Measurements from ENCODE around the gene TET1. TPM values are rescaled to one million over a fixed set of nuclear protein-coding genes. Genes with fewer than 3 reads are reported as not detected.
A peak's percentile ranks its signal among the peaks of the same experiment; 100 is the strongest.

The TET1 gene
- total RNA-seq, 4 donors from 2014 or later: 1.5 to 3.3 (median 1.5) TPM

DNA sequence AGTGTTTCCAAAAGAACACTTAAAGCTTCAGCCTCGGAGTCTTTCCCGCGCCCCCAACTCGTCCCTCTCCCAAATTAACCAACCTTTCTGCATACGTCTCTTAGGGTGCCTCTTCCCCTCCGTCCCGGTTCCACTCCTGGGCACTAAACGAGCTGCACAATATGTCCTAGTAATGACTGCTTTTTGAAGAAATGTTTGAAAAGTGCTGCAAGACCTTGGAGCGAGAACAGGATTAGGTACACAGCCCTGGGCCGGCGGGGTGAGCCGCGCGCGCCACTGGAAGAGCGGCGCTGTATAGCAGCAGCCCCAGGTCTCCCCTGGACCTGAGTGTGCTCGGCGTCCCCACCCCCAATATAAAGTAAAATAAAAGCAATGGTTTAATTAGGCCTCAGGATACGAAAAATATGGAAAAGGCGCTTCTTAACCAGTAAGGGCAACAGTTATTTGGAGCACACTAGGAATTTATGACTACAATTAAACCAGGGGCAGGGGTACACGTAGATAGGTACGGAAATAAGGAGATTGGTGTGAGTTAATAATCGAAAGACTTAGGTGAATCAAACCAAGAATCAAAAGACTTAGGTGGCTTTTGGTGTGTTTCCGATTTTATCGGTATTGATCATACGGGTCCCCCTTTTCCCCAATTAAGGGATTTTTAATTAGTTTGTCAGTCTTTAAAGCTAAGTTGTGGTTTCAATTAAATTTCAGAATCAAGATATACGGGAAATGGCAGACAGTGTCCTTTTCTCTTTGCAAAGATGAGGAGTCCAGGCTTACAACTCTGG lies 1.9 kb downstream of the TET1 start:
- 53 to 58% methylated on average over 13 to 28 of the region's 28 CpGs for WGBS, 2 donors (ENCODE audit: low coverage in 1 of 2)
- H3K4me3 ChIP-seq: peak overlapping the region in 3 of 4 donors; percentile 49 to 72 (median 70)
- no peak for TF ChIP-seq EP300 (IDR thresholded peaks at IDR 0.05; ENCODE audit: low read depth)
- TF ChIP-seq POLR2AphosphoS5 (IDR thresholded peaks at IDR 0.05): no peak
- TF ChIP-seq, protein P1, sequence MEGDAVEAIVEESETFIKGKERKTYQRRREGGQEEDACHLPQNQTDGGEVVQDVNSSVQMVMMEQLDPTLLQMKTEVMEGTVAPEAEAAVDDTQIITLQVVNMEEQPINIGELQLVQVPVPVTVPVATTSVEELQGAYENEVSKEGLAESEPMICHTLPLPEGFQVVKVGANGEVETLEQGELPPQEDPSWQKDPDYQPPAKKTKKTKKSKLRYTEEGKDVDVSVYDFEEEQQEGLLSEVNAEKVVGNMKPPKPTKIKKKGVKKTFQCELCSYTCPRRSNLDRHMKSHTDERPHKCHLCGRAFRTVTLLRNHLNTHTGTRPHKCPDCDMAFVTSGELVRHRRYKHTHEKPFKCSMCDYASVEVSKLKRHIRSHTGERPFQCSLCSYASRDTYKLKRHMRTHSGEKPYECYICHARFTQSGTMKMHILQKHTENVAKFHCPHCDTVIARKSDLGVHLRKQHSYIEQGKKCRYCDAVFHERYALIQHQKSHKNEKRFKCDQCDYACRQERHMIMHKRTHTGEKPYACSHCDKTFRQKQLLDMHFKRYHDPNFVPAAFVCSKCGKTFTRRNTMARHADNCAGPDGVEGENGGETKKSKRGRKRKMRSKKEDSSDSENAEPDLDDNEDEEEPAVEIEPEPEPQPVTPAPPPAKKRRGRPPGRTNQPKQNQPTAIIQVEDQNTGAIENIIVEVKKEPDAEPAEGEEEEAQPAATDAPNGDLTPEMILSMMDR (IDR thresholded peaks at IDR 0.05): no peak
- TF ChIP-seq POLR2A (IDR thresholded peaks at IDR 0.05): no peak
- in situ Hi-C loops (cut with MboI; ENCODE audit: low pct_ligation_motif_present in 1 of 4, low pct_unique_long_range_greater_than_20kb in 1 of 4, low sequenced_read_pairs in 3 of 4) (loop anchor here in 2 of 4 donors (25.0 kb wide), 2 partner anchors 150 to 325 kb away; partner anchors contain the start of gene CCAR1 (in 1 of the 2)), intact Hi-C loops (cut with DNase I; ENCODE audit: low total_unique reads) (loop anchor here (5.0 kb wide), 1 partner anchor 40 kb away; no protein-coding TSS in a partner anchor)
- H3K36me3 ChIP-seq: no peaks in the 10 kb centered on the region
- no peaks in the 10 kb centered on the region for H3K9me3 ChIP-seq
- DNase-seq: peak; percentile 9
- peaks cover 44% of the 10 kb centered on the region for H3K27me3 ChIP-seq
- peaks cover 0 to 21% (median 16%) of the 10 kb centered on the region in 4 donors for H3K4me1 ChIP-seq
- H3K27ac ChIP-seq: peak overlapping the region; percentile 8 to 53 (median 32)

DNA sequence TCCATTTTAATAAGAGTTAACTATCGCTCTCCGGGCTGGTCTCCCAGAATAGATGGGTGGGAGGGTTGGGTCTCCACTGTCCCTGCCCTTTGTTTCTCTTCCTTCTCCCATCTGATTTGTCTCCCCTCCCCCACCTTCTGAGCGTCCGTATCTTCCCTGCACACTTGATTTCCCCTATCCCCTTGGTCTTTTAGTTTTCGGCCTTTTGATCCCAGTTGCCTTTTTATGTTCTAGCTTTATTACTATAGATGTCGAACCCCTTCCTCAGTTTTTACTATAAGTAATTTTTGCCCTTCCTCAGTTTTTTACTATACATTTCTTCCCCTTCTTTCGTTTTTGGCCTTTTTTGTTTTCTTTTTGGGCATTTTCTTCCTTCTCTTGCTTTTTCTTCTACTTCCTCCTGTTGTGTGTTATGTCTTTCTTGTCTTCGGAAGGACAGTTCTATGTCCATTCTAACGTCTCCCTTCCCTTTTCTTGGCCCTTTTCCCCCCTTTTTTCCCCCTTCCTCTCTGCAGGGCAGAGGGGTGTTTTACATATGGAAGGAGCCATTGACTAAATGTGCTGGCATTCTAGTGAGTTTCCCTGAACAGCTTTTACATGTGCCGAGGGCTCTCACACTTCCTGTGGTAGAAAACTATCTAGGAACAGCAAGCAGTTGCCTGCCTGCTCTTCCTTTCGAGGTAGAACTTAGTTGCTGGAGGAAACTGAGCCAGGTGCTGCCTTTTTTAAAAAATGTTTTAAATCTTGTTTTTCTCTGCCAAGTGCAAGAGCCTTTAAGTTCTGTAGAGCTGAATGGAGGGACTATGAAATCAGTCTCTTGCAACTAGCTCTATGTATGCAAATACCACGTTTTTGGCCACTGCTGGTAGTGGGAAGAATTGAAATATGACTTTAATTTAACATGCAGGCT lies 2.8 kb downstream of the TET1 start:
- no peaks in the 10 kb centered on the region for H3K36me3 ChIP-seq
- intact Hi-C loops (cut with DNase I; ENCODE audit: low total_unique reads): loop anchor here (5.0 kb wide), 1 partner anchor 39 kb away; no protein-coding TSS in a partner anchor
- WGBS, 2 donors (ENCODE audit: low coverage in 1 of 2): 42 to 59% methylated on average over 8 to 12 of the region's 12 CpGs
- no peak for DNase-seq
- H3K27ac ChIP-seq: peak overlapping the region; percentile 19 to 53 (median 32)
- no peak for TF ChIP-seq EP300 (IDR thresholded peaks at IDR 0.05; ENCODE audit: low read depth)
- no peak for TF ChIP-seq POLR2AphosphoS5 (IDR thresholded peaks at IDR 0.05)
- TF ChIP-seq, protein P1 (IDR thresholded peaks at IDR 0.05): no peak
- no peak for TF ChIP-seq POLR2A (IDR thresholded peaks at IDR 0.05)
- peak overlapping the region in 1 of 4 donors; percentile 72 for H3K4me3 ChIP-seq
- peaks cover 0 to 21% (median 16%) of the 10 kb centered on the region in 4 donors for H3K4me1 ChIP-seq
- peaks cover 44% of the 10 kb centered on the region for H3K27me3 ChIP-seq
- in situ Hi-C loops (cut with MboI; ENCODE audit: low pct_ligation_motif_present in 1 of 4, low pct_unique_long_range_greater_than_20kb in 1 of 4, low sequenced_read_pairs in 3 of 4): loop anchor here in 2 of 4 donors (25.0 kb wide), 2 partner anchors 149 to 324 kb away; partner anchors contain the start of gene CCAR1 (in 1 of the 2)
- no peaks in the 10 kb centered on the region for H3K9me3 ChIP-seq

DNA sequence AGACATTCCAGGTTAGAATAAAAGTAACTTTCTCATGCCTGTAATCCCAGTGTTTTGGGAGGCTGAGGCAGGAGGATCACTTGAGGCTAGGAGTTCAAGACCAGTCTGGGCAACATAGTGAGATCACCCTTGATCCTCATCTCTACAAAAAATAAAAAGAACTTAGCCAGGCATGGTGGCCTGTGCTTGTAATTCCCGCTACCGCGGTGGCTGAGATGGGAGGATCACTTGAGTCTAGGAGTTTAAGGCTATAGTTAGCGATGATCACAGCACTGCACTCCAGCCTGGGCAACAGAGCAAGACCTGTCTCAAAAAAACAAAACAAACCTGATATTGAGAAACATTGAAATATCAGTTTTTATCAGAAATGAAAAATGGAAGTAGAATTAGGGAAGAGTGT lies 4.6 kb downstream of the TET1 start:
- intact Hi-C loops (cut with DNase I; ENCODE audit: low total_unique reads): loop anchor here (5.0 kb wide), 1 partner anchor 38 kb away; no protein-coding TSS in a partner anchor
- DNase-seq: no peak
- Histone ChIP-seq H3K27ac (no peak overlapping the region), H3K36me3 (no peaks in the 10 kb centered on the region), H3K4me1 (peaks cover 0 to 21% (median 15%) of the 10 kb centered on the region in 4 donors), H3K27me3 (peaks cover 42% of the 10 kb centered on the region), H3K9me3 (no peaks in the 10 kb centered on the region), H3K4me3 (no peak overlapping the region)
- TF ChIP-seq EP300 (IDR thresholded peaks at IDR 0.05; ENCODE audit: low read depth) (no peak), POLR2A (IDR thresholded peaks at IDR 0.05) (no peak), POLR2AphosphoS5 (IDR thresholded peaks at IDR 0.05) (no peak)
- TF ChIP-seq, protein P1 (IDR thresholded peaks at IDR 0.05): no peak
- WGBS, 2 donors (ENCODE audit: low coverage in 1 of 2): 71% methylated on average over 4 of the region's 4 CpGs; no CpG with 5 or more reads in 1 of the 2 donors
- in situ Hi-C loops (cut with MboI; ENCODE audit: low pct_ligation_motif_present in 1 of 4, low pct_unique_long_range_greater_than_20kb in 1 of 4, low sequenced_read_pairs in 3 of 4): loop anchor here in 2 of 4 donors (25.0 kb wide), 2 partner anchors 148 to 323 kb away; partner anchors contain the start of gene CCAR1 (in 1 of the 2)

All from transverse colon (tissue), 4 donors.